ENCODE measurements around the gene MTMR4.

Gene MTMR4

GRCh38 chr17:58539698-58540097 lies 25.3 kb upstream of the MTMR4 start:
- CTCF ChIA-PET: interaction anchor here (1.4 kb wide), 1 partner anchor 49 kb away, joined by 3 read pairs; no protein-coding TSS in a partner anchor
- no peak overlapping the region for H3K4me3 ChIP-seq (ENCODE audit: low read depth, low read length)
- POLR2A ChIA-PET: interaction anchor here (1.3 kb wide), 1 partner anchor 92 kb away, joined by 5 read pairs; no protein-coding TSS in a partner anchor
- DNase-seq (ENCODE audit: low read depth, low spot score): no peak
- no peak for TF ChIP-seq CTCF (IDR thresholded peaks at IDR 0.05; ENCODE audit: insufficient read depth, low read length, missing control alignments)

GRCh38 chr17:58538811-58539409 lies 24.5 kb upstream of the MTMR4 start:
- DNase-seq (ENCODE audit: low read depth, low spot score): no peak
- CTCF ChIA-PET: no interaction called here
- H3K4me3 ChIP-seq (ENCODE audit: low read depth, low read length): no peak overlapping the region
- POLR2A ChIA-PET: interaction anchor here (1.3 kb wide), 1 partner anchor 93 kb away, joined by 5 read pairs; no protein-coding TSS in a partner anchor
- no peak for TF ChIP-seq CTCF (IDR thresholded peaks at IDR 0.05; ENCODE audit: insufficient read depth, low read length, missing control alignments)

GRCh38 chr17:58537266-58537665 lies 22.8 kb upstream of the MTMR4 start:
- ChIA-PET CTCF (interaction anchor here (0.8 to 1.2 kb wide), 3 partner anchors 9 to 468 kb away, joined by 3 to 5 read pairs (median 4); no protein-coding TSS in a partner anchor), POLR2A (no interaction called here)
- no peak for TF ChIP-seq CTCF (IDR thresholded peaks at IDR 0.05; ENCODE audit: insufficient read depth, low read length, missing control alignments)

GRCh38 chr17:58536542-58536941 lies 22.1 kb upstream of the MTMR4 start:
- ChIA-PET POLR2A (no interaction called here), CTCF (interaction anchor here (1.0 to 1.2 kb wide), 2 partner anchors 9 to 468 kb away, joined by 4 to 5 read pairs; no protein-coding TSS in a partner anchor)
- no peak for DNase-seq (ENCODE audit: low read depth, low spot score)
- no peak overlapping the region for H3K4me3 ChIP-seq (ENCODE audit: low read depth, low read length)
- TF ChIP-seq CTCF (IDR thresholded peaks at IDR 0.05; ENCODE audit: insufficient read depth, low read length, missing control alignments): no peak

More at GRCh38 chr17:58537266-58537665, 22.8 kb upstream of the MTMR4 start:
- H3K4me3 ChIP-seq (ENCODE audit: low read depth, low read length): no peak overlapping the region
- DNase-seq (ENCODE audit: low read depth, low spot score): no peak

GRCh38 chr17:58535431-58535830 lies 21.0 kb upstream of the MTMR4 start:
- no peak for TF ChIP-seq CTCF (IDR thresholded peaks at IDR 0.05; ENCODE audit: insufficient read depth, low read length, missing control alignments)
- CTCF ChIA-PET: interaction anchor here (3.8 kb wide), 1 partner anchor 17 kb away, joined by 11 read pairs; no protein-coding TSS in a partner anchor
- POLR2A ChIA-PET: interaction anchor here (1.2 kb wide), 1 partner anchor 96 kb away, joined by 5 read pairs; no protein-coding TSS in a partner anchor
- DNase-seq (ENCODE audit: low read depth, low spot score): no peak
- no peak overlapping the region for H3K4me3 ChIP-seq (ENCODE audit: low read depth, low read length)

GRCh38 chr17:58534901-58535421 lies 20.5 kb upstream of the MTMR4 start:
- POLR2A ChIA-PET: interaction anchor here (1.2 kb wide), 1 partner anchor 96 kb away, joined by 5 read pairs; no protein-coding TSS in a partner anchor
- no peak for TF ChIP-seq CTCF (IDR thresholded peaks at IDR 0.05; ENCODE audit: insufficient read depth, low read length, missing control alignments)
- DNase-seq (ENCODE audit: low read depth, low spot score): no peak
- CTCF ChIA-PET: interaction anchor here (1.0 to 3.8 kb wide), 3 partner anchors 16 to 51 kb away, joined by 5 to 11 read pairs (median 5); no protein-coding TSS in a partner anchor
- no peak overlapping the region for H3K4me3 ChIP-seq (ENCODE audit: low read depth, low read length)
